SHP77 (cell line): ENCODE measurements around the gene JMJD8.

Experiments used
- DNase-seq, 2 experiments: peaks; one replicate each; lab custom pipeline; 2025; lab: John Stamatoyannopoulos, UW

Gene JMJD8

GRCh38 chr16:689175-689897 is 5.2 kb upstream of the JMJD8 start:
- no peak for DNase-seq

GRCh38 chr16:687499-687898 is 3.4 kb upstream of the JMJD8 start:
- DNase-seq, result no peak

- no peak for DNase-seq
Observed at GRCh38 chr16:686459-687260, 2.5 kb upstream of the JMJD8 start.

- peak in 1 of 2 experiments; percentile 66 for DNase-seq
Observed at GRCh38 chr16:685967-686366, 1.8 kb upstream of the JMJD8 start.

- DNase-seq, result peak; percentile 71 to 86
Observed at GRCh38 chr16:684961-685696, 995 bp upstream of the JMJD8 start.

- DNase-seq, result no peak
Observed at GRCh38 chr16:683396-684070, 601 bp downstream of the JMJD8 start.

GRCh38 chr16:682493-683395 is 1.4 kb downstream of the JMJD8 start:
- no peak for DNase-seq

- DNase-seq, result no peak
Observed at GRCh38 chr16:681746-682427, 2.2 kb downstream of the JMJD8 start.

- DNase-seq, result no peak
Observed at GRCh38 chr16:680967-681745, 3.0 kb downstream of the JMJD8 start.

- no peak for DNase-seq
Observed at GRCh38 chr16:680625-680945, 3.5 kb downstream of the JMJD8 start.

GRCh38 chr16:679814-680624 is 4.1 kb downstream of the JMJD8 start, which contains the start of gene STUB1:
Gene STUB1, plus strand, starts transcription at chr16:680410. Its CDS starts 116 bp downstream, at chr16:680526.
- peak; percentile 71 to 88 for DNase-seq

GRCh38 chr16:678858-679813 is 5.0 kb downstream of the JMJD8 start:
- DNase-seq, result peak; percentile 54 to 72

- no peak for DNase-seq
Observed at GRCh38 chr16:678209-678857, 5.8 kb downstream of the JMJD8 start.

- DNase-seq, result no peak
Observed at GRCh38 chr16:677316-678190, 6.6 kb downstream of the JMJD8 start.

GRCh38 chr16:676913-677312 is 7.2 kb downstream of the JMJD8 start:
- no peak for DNase-seq

- DNase-seq, result no peak
Observed at GRCh38 chr16:676565-676902, 7.6 kb downstream of the JMJD8 start.
